Measurements from ENCODE around the gene PLA2G15.
"Not testable (repeated sequence)": the region's sequence is repeated elsewhere in the genome, so short reads cannot be mapped to it uniquely, and the experiment has no call there.

Gene PLA2G15

DNA sequence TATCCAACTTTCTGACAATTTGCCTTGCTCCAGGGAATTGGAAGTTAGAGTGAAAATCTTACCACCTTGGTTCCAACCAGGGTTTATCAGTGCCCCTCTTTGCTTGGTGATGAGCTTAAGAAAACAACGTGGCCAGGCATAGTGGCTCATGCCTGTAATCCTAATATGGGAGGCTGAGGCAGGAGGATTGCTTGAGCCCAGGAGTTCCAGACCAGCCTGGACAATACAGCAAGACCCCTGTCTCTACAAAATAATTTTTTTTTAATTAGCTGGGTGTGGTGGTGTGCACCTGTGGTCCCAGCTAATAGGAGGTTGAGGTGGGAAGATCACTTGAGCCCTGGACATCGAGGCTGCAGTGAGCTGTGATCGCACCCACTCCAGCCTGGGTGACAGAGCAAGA is 40.5 kb downstream of the PLA2G15 start:
- H3K4me2 ChIP-seq (ENCODE audit: low read length), result no peak overlapping the region
- no peaks in the 10 kb centered on the region for H3K9me3 ChIP-seq (replicated peaks; ENCODE audit: low read length)
- H3K9ac ChIP-seq (ENCODE audit: low read depth, low read length), result no peak overlapping the region
- peaks cover 32% of the 10 kb centered on the region for H3K4me1 ChIP-seq (ENCODE audit: control insufficient read depth, insufficient read depth, low read length)
- H3K27me3 ChIP-seq (ENCODE audit: control insufficient read depth, insufficient read depth, low read length), result no peaks in the 10 kb centered on the region
- H3K4me3 ChIP-seq (ENCODE audit: low read length), result no peak overlapping the region
- peaks cover 58% of the 10 kb centered on the region for H3K36me3 ChIP-seq (ENCODE audit: insufficient read depth, low read length)

DNA sequence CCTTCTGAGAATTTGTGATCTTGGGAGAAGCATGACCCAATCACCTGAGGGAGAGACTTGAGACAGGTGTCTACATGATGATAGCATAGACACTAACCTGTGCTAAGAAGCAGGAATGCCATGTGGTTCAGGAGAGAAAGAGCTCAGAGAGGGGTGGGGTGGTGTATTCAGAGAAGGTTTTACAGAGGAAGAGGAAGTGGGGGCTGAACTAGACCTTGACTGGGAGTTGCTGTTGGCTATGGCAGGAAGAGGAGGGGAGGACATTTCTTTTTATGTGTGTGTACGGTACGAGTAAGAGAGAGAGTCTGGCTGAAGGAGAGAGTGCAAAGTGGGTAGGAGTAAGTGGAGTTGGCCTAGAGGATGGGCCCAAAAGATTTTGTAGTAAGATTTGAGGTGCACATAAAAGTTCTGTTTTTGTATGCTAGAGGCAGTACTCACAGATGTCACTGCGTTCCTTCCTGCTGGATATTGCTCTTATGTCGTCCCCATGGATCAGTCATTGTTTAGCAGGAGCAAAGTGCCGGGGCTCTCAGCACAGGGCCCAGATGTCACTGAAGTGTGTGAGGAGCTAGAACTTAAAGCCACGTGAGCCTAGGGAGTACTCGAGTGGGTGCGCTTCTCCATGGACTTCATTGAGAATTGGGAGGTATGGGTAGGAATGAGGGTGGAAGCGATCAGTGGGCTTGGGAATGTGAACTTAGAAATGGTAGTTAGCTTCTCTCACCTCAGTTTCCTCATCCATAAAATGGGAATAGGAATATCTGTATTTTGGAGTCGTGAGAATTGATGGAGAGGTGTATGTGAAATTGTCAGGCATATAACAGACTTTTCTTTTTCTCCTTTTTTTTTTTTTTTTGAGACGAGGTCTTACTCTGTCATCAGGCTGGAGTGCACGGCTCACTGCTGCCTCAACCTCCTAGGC is 41.2 kb downstream of the PLA2G15 start:
- H3K4me1 ChIP-seq (ENCODE audit: control insufficient read depth, insufficient read depth, low read length), result peaks cover 34% of the 10 kb centered on the region
- no peaks in the 10 kb centered on the region for H3K9me3 ChIP-seq (replicated peaks; ENCODE audit: low read length)
- no peaks in the 10 kb centered on the region for H3K27me3 ChIP-seq (ENCODE audit: control insufficient read depth, insufficient read depth, low read length)
- H3K4me3 ChIP-seq (ENCODE audit: low read length), result no peak overlapping the region
- H3K4me2 ChIP-seq (ENCODE audit: low read length), result no peak overlapping the region
- H3K36me3 ChIP-seq (ENCODE audit: insufficient read depth, low read length), result peaks cover 61% of the 10 kb centered on the region
- no peak overlapping the region for H3K9ac ChIP-seq (ENCODE audit: low read depth, low read length)

DNA sequence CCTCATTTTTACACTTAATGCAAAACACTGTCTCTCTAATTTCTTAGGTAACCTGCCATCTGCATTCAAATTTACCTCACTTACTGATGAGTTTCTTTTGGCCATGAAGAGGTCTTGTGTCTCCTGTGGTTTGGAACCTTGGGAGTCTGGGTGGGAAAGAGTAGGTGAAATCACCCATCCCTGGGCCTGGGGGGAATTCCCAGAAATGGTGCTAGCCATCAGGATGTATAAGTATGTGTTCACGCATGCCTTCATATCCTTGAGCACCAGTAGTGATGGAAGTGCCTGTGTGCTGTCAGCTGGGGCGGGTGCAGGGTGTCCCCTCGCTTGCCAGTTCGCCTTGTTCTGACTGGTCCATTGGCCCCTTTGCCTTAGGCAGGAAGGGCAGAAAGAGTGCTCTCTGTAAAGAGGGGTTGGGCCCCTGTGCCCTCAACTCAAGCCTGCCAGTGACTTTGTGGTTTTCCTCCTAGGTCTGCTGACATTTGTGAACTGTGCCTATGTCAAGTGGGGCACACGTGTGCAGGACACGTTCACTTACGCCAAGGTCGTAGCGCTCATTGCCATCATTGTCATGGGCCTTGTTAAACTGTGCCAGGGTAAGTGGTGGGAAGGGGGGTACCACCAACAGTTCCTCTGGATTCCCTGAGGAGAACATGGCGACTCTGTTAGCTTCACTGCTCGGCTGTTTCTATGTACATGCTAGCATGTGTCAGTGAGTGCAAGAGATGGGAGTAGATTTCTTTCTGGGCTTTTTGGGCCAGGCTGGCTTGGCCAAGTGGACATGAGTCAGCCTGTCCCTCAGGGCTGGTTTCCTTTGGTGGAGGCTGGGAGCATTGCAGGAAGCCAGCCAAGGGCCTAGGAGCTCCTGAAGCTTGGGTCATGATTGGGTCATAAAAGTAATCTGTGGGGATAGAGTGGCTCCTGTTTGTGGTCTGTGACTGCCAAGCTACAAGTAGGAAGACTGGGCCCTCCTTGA is 42.4 kb downstream of the PLA2G15 start:
- H3K27me3 ChIP-seq (ENCODE audit: control insufficient read depth, insufficient read depth, low read length), result no peaks in the 10 kb centered on the region
- peaks cover 34% of the 10 kb centered on the region for H3K4me1 ChIP-seq (ENCODE audit: control insufficient read depth, insufficient read depth, low read length)
- peaks cover 70% of the 10 kb centered on the region for H3K36me3 ChIP-seq (ENCODE audit: insufficient read depth, low read length)
- no peaks in the 10 kb centered on the region for H3K9me3 ChIP-seq (replicated peaks; ENCODE audit: low read length)
- peak overlapping the region; percentile 15 for H3K4me3 ChIP-seq (ENCODE audit: low read length)
- H3K9ac ChIP-seq (ENCODE audit: low read depth, low read length), result no peak overlapping the region
- peak overlapping the region; percentile 29 for H3K4me2 ChIP-seq (ENCODE audit: low read length)

DNA sequence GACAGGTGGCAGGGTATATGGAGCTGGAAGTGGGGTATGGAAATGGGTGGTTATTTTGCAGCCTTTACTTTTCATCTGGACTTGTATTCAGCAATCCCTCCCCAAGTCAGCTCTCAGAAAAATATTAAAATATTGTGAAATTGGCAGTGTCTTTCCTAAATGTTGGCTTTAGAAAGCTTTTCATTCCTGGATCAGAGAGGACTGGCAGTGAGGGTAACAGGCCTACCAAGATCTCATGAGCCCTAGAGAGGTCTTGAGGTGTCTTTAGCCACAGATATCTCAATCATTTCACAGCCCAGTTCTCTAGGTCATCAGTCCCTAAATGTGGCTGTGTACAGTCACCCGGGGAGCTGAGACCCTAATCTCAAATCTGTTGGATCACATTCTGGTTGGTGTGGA is 43.1 kb downstream of the PLA2G15 start:
- no peaks in the 10 kb centered on the region for H3K27me3 ChIP-seq (ENCODE audit: control insufficient read depth, insufficient read depth, low read length)

DNA sequence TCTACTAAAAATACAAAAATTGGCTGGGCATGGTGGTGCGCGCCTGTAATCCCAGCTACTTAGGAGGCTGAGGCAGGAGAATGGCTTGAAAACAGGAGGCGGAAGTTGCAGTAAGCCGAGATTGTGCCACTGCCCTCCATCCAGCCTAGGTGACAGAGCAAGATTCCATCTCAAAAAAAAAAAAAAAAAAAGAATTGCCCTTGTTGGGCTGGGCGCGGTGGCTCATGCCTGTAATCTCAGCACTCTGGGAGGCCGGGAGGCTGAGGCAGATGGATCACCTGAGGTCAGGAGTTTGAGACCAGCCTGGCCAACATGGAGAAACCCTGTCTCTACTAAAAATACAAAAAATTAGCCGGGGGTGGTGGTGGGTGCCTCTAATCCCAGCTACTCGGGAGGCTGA is 43.6 kb downstream of the PLA2G15 start:
- H3K9ac ChIP-seq (ENCODE audit: low read depth, low read length); H3K4me2 ChIP-seq (ENCODE audit: low read length); H3K9me3 ChIP-seq (replicated peaks; ENCODE audit: low read length); H3K27me3 ChIP-seq (ENCODE audit: control insufficient read depth, insufficient read depth, low read length); H3K4me3 ChIP-seq (ENCODE audit: low read length): not testable (repeated sequence)
- H3K36me3 ChIP-seq (ENCODE audit: insufficient read depth, low read length), result peaks cover 68% of the 10 kb centered on the region
- H3K4me1 ChIP-seq (ENCODE audit: control insufficient read depth, insufficient read depth, low read length), result peaks cover 34% of the 10 kb centered on the region

More for the DNA sequence above, 43.1 kb downstream of the PLA2G15 start:
- no peak overlapping the region for H3K9ac ChIP-seq (ENCODE audit: low read depth, low read length)
- peaks cover 34% of the 10 kb centered on the region for H3K4me1 ChIP-seq (ENCODE audit: control insufficient read depth, insufficient read depth, low read length)
- H3K4me3 ChIP-seq (ENCODE audit: low read length), result no peak overlapping the region
- peaks cover 68% of the 10 kb centered on the region for H3K36me3 ChIP-seq (ENCODE audit: insufficient read depth, low read length)
- no peaks in the 10 kb centered on the region for H3K9me3 ChIP-seq (replicated peaks; ENCODE audit: low read length)
- no peak overlapping the region for H3K4me2 ChIP-seq (ENCODE audit: low read length)

DNA sequence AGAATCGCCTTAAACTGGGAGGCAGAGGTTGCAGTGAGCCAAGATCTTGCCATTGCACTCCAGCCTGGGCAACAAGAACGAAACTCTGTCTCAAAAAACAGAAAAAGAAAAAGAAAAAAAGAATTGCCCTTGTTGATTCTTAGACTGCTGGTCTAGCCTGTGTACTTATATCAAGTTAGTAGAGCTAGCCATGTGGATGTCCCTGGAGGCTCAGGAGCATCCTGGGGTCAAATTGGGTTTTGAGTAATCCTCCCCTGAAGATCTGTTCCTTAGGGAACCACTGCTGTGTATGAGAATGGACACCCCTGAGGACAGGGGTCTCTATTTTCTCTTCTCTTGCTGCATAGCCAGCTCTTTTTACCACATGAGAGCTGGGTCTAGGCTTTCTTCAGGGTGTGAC is 44.0 kb downstream of the PLA2G15 start:
- Histone ChIP-seq H3K9ac (ENCODE audit: low read depth, low read length) (peak overlapping the region; percentile 13), H3K4me3 (ENCODE audit: low read length) (no peak overlapping the region), H3K36me3 (ENCODE audit: insufficient read depth, low read length) (peaks cover 68% of the 10 kb centered on the region), H3K9me3 (replicated peaks; ENCODE audit: low read length) (no peaks in the 10 kb centered on the region), H3K4me2 (ENCODE audit: low read length) (no peak overlapping the region), H3K4me1 (ENCODE audit: control insufficient read depth, insufficient read depth, low read length) (peaks cover 34% of the 10 kb centered on the region), H3K27me3 (ENCODE audit: control insufficient read depth, insufficient read depth, low read length) (no peaks in the 10 kb centered on the region)

DNA sequence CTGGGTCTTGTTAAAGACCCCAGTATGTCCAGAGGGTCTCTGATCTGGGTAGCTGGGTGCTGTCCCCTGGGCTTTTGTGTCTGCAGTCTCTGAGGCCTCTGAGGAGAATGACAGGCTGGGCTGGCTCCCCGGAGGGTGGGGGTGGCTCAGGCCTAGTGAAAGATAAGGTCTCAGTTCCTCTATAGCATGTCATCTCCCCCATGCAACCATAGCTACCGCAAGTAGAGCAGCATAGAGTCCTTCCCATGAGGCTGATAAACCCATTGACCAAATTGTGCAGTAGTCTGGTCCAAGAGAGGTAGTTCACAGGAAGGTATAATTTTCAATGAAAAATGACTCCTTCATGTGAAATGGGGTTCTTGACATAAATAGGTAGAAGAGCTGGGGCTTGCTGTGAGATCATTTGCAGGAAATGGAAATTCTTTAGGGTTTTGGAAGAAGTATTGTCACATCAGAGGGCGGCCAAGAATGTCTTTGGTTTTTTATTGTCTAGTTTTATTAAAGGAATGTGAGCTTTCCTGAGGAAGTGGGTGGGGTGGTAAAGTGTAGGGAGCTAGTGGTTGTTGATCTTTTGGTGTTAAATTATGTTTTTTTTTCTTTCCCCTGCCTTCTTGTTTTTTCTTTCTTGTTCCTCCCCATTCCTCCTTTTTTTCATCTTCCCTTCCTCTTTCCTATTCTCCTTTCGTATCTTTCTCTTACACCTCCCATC is 44.6 kb downstream of the PLA2G15 start:
- Histone ChIP-seq H3K4me2 (ENCODE audit: low read length) (peak overlapping the region; percentile 37), H3K9me3 (replicated peaks; ENCODE audit: low read length) (no peaks in the 10 kb centered on the region), H3K4me3 (ENCODE audit: low read length) (peak overlapping the region; percentile 41), H3K27me3 (ENCODE audit: control insufficient read depth, insufficient read depth, low read length) (no peaks in the 10 kb centered on the region), H3K4me1 (ENCODE audit: control insufficient read depth, insufficient read depth, low read length) (peaks cover 34% of the 10 kb centered on the region), H3K9ac (ENCODE audit: low read depth, low read length) (peak overlapping the region; percentile 18), H3K36me3 (ENCODE audit: insufficient read depth, low read length) (peaks cover 73% of the 10 kb centered on the region)

DNA sequence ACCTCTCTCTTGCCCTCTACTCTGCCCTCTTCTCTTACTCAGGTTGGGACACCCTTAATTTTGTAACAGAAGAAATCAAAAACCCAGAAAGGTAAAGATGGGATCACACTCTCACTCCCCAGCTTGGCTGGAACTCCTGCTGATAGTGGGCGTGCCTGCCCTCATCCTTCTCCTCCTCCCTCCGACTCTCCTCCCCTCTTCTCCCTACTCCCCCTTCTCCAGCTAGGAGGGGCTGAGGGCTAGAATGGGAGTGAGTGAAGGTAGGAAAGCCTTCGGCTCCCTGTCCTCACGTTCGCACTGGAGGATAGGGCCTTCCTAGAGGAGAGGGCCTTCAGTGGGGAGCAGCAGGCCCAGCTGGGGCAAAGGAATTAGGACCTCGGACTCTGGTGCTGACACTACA is 45.3 kb downstream of the PLA2G15 start:
- H3K9ac ChIP-seq (ENCODE audit: low read depth, low read length), result peak overlapping the region; percentile 18
- peak overlapping the region; percentile 37 for H3K4me2 ChIP-seq (ENCODE audit: low read length)
- peaks cover 73% of the 10 kb centered on the region for H3K36me3 ChIP-seq (ENCODE audit: insufficient read depth, low read length)
- H3K9me3 ChIP-seq (replicated peaks; ENCODE audit: low read length), result no peaks in the 10 kb centered on the region
- no peaks in the 10 kb centered on the region for H3K27me3 ChIP-seq (ENCODE audit: control insufficient read depth, insufficient read depth, low read length)
- peaks cover 34% of the 10 kb centered on the region for H3K4me1 ChIP-seq (ENCODE audit: control insufficient read depth, insufficient read depth, low read length)
- peak overlapping the region; percentile 41 for H3K4me3 ChIP-seq (ENCODE audit: low read length)

DNA sequence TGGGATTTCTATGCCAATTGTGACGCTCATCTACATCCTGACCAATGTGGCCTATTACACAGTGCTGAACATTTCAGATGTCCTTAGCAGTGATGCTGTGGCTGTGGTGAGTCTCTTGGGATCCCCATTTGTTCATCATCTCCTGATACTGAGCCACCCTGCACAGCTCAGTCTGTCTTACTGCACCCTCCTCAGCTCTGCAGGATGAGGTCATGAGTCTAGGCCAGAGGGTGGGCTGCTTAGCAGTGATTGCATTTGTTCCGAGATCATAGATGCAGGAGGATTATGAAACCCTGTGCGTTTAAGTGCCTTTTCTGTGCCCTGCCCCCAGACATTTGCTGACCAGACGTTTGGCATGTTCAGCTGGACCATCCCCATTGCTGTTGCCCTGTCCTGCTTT is 46.1 kb downstream of the PLA2G15 start:
- peaks cover 75% of the 10 kb centered on the region for H3K36me3 ChIP-seq (ENCODE audit: insufficient read depth, low read length)
- H3K4me3 ChIP-seq (ENCODE audit: low read length), result no peak overlapping the region
- peaks cover 34% of the 10 kb centered on the region for H3K4me1 ChIP-seq (ENCODE audit: control insufficient read depth, insufficient read depth, low read length)
- no peaks in the 10 kb centered on the region for H3K9me3 ChIP-seq (replicated peaks; ENCODE audit: low read length)
- H3K27me3 ChIP-seq (ENCODE audit: control insufficient read depth, insufficient read depth, low read length), result no peaks in the 10 kb centered on the region
- H3K4me2 ChIP-seq (ENCODE audit: low read length), result no peak overlapping the region
- H3K9ac ChIP-seq (ENCODE audit: low read depth, low read length), result no peak overlapping the region

DNA sequence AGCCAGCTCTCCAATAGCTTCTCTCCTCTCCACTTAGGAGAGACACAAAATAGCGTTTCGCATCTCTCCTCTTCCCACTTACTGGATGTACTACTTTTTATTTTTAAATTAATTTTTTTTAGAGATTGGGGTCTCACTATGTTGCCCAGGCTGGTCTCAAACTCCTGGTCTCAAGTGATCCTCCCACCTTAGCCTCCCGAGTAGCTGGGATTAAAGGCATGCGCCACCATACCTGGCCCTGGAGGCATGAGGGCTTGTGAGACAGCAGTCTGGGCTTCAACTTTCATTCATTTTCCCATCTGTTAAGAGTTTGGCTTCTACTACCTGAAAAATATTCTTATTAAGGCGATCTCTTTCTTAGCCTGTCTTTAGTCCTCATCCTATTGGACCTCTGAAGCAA is 47.3 kb downstream of the PLA2G15 start:
- H3K4me3 ChIP-seq (ENCODE audit: low read length), result no peak overlapping the region
- H3K9me3 ChIP-seq (replicated peaks; ENCODE audit: low read length), result no peaks in the 10 kb centered on the region
- no peak overlapping the region for H3K9ac ChIP-seq (ENCODE audit: low read depth, low read length)
- H3K36me3 ChIP-seq (ENCODE audit: insufficient read depth, low read length), result peaks cover 76% of the 10 kb centered on the region
- H3K4me1 ChIP-seq (ENCODE audit: control insufficient read depth, insufficient read depth, low read length), result peaks cover 29% of the 10 kb centered on the region
- H3K4me2 ChIP-seq (ENCODE audit: low read length), result no peak overlapping the region
- no peaks in the 10 kb centered on the region for H3K27me3 ChIP-seq (ENCODE audit: control insufficient read depth, insufficient read depth, low read length)

DNA sequence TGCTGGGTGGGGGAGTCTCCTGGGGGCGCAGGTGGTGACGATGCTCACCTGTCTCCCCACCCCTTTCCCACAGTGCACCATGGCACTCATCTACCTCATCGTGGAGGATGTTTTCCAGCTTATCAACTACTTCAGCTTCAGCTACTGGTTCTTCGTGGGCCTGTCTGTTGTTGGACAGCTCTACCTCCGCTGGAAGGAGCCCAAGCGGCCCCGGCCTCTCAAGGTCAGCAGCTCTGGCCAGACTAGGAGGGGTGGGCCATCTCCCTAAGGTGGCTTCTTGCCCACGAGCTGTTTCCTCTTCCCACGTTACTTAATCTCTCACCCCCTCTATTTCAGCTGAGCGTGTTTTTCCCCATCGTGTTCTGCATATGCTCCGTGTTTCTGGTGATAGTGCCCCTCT is 51.1 kb downstream of the PLA2G15 start:
- peaks cover 90% of the 10 kb centered on the region for H3K36me3 ChIP-seq (ENCODE audit: insufficient read depth, low read length)
- H3K27me3 ChIP-seq (ENCODE audit: control insufficient read depth, insufficient read depth, low read length), result no peaks in the 10 kb centered on the region
- H3K9me3 ChIP-seq (replicated peaks; ENCODE audit: low read length), result no peaks in the 10 kb centered on the region
- no peak overlapping the region for H3K9ac ChIP-seq (ENCODE audit: low read depth, low read length)
- no peak overlapping the region for H3K4me3 ChIP-seq (ENCODE audit: low read length)
- H3K4me2 ChIP-seq (ENCODE audit: low read length), result no peak overlapping the region
- peaks cover 19% of the 10 kb centered on the region for H3K4me1 ChIP-seq (ENCODE audit: control insufficient read depth, insufficient read depth, low read length)

Measured in skeletal muscle satellite cell (primary cell).